Neural crest cell (in vitro differentiated cells): ENCODE results near the gene RALBP1. TPM values are rescaled to one million over a fixed set of nuclear protein-coding genes. Genes with fewer than 3 reads are reported as not detected.

Experiments used
- DNase-seq: peaks from one replicate; pipeline ENCODE4 v3.0.0; 2021; ENCODE audit warnings: low read depth, mixed read lengths, low spot score
- H3K27ac Mint-ChIP-seq: one replicate; pipeline ENCODE4 v1.8.0; 2021; ENCODE audit warnings: mild to moderate bottlenecking, mixed read lengths; ENCODE audit not compliant: unreplicated experiment
- H3K27me3 Mint-ChIP-seq: 2 replicates; pipeline ENCODE4 v1.8.0; 2021; ENCODE audit warnings: low read depth, mild to moderate bottlenecking, mixed read lengths
- H3K36me3 Mint-ChIP-seq: 2 replicates; pipeline ENCODE4 v1.8.0; 2021; ENCODE audit warnings: low read depth, mild to moderate bottlenecking, mixed read lengths
- H3K4me1 Mint-ChIP-seq: 2 replicates; pipeline ENCODE4 v1.8.0; 2021; ENCODE audit warnings: mixed read lengths
- H3K4me3 Mint-ChIP-seq: one replicate; pipeline ENCODE4 v1.8.0; 2021; ENCODE audit warnings: mild to moderate bottlenecking, mixed read lengths
- H3K9me3 Mint-ChIP-seq: 2 replicates; pipeline ENCODE4 v1.8.0; 2021; ENCODE audit warnings: mixed read lengths
- CTCF ChIP-seq: fragments of 200-600 bp; sonication (generic); conservative IDR thresholded peaks from 2 replicates; pipeline ENCODE4 v1.5.0; 2021; ENCODE audit warnings: antibody characterized with exemption, mild to moderate bottlenecking
- total RNA-seq: library from RNA; stranded (reverse); gene quantifications from 2 replicates; pipeline ENCODE4 v1.2.1, GENCODE V29; 2021

RALBP1 gene
- total RNA-seq, 1 donor from 2014 or later: 47.0 TPM

- H3K27me3 Mint-ChIP-seq: no peaks in the 10 kb centered on the region
- DNase-seq: no peak
- H3K9me3 Mint-ChIP-seq: no peaks in the 10 kb centered on the region
- H3K4me3 Mint-ChIP-seq: no peak overlapping the region
- H3K27ac Mint-ChIP-seq: no peak overlapping the region
- H3K36me3 Mint-ChIP-seq: peaks cover 7% of the 10 kb centered on the region
- TF ChIP-seq CTCF: no peak
- H3K4me1 Mint-ChIP-seq: peaks cover 7% of the 10 kb centered on the region
Measured at GRCh38 chr18:9537677-9538076, 62.4 kb downstream of the RALBP1 start.

DNA sequence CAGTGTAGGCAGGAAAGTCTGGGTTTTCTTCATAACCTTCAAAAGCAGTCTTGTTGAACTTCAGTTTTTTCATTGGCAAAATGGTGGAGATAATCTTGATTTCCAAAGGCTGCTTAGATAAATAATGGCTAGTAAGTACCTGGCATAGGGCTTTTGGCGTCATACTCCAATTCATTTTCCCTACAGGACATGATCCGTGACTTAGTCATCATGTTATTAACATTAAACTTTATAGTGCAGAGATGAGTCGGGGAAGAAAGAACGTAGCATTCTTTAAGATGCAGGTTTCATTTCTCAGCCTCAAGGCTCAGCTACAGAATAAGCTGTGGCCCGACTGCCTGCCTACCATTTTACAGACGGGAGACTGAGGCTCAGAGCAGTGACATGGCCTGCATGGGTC lies 64.0 kb downstream of the RALBP1 start:
- DNase-seq: no peak
- no peak overlapping the region for H3K27ac Mint-ChIP-seq
- H3K27me3 Mint-ChIP-seq: no peaks in the 10 kb centered on the region
- no peaks in the 10 kb centered on the region for H3K9me3 Mint-ChIP-seq
- H3K36me3 Mint-ChIP-seq: peaks cover 9% of the 10 kb centered on the region
- TF ChIP-seq CTCF: no peak
- H3K4me3 Mint-ChIP-seq: no peak overlapping the region
- H3K4me1 Mint-ChIP-seq: peaks cover 7% of the 10 kb centered on the region

- Mint-ChIP-seq H3K9me3 (no peaks in the 10 kb centered on the region), H3K4me1 (peaks cover 7% of the 10 kb centered on the region), H3K36me3 (peaks cover 12% of the 10 kb centered on the region), H3K27me3 (no peaks in the 10 kb centered on the region), H3K27ac (peak overlapping the region; percentile 52), H3K4me3 (no peak overlapping the region)
- TF ChIP-seq CTCF: no peak
- no peak for DNase-seq
Measured at GRCh38 chr18:9539938-9540337, 64.6 kb downstream of the RALBP1 start.

DNA sequence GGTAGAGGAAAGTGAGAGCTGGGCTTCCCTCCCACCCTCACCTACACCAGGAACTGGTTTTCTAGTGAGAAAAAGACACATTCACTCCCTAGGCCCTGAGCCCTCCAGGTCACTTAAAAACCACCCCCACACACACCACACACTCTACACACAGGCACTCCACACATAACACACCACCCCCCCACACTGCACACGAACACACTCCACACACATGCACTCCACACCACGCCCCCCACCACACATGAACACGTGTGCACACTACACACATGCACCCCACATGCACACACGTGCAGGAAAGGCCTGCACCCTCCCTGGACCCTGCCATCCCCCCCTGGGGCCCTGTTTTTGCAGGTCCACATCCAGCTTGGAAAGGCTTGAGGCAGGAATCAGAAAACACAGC lies 67.6 kb downstream of the RALBP1 start:
- H3K4me3 Mint-ChIP-seq: no peak overlapping the region
- H3K27me3 Mint-ChIP-seq: no peaks in the 10 kb centered on the region
- H3K36me3 Mint-ChIP-seq: peaks cover 26% of the 10 kb centered on the region
- H3K9me3 Mint-ChIP-seq: no peaks in the 10 kb centered on the region
- no peak overlapping the region for H3K27ac Mint-ChIP-seq
- no peaks in the 10 kb centered on the region for H3K4me1 Mint-ChIP-seq
- TF ChIP-seq CTCF: no peak
- no peak for DNase-seq

DNA sequence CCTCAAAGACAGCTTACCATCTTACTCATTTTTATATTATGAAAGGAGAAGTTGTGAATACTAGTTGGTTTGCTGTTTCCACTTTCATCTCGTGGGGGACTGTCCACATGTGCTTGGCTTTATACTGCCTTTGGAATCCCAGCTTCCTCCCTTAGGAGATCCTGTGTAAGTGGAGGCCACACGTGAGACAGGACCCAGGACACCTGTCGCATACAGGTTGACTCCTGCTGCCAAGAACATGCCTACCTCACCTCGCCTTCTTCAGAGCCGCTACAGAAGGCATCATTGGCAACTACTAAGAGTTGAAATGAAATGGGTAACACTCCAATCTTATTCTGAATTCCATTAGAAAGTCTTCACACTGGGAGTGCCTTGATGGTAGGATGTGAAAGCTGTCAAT lies 69.7 kb downstream of the RALBP1 start:
- DNase-seq: no peak
- no peak overlapping the region for H3K27ac Mint-ChIP-seq
- no peak overlapping the region for H3K4me3 Mint-ChIP-seq
- no peaks in the 10 kb centered on the region for H3K27me3 Mint-ChIP-seq
- H3K36me3 Mint-ChIP-seq: peaks cover 31% of the 10 kb centered on the region
- no peaks in the 10 kb centered on the region for H3K9me3 Mint-ChIP-seq
- H3K4me1 Mint-ChIP-seq: no peaks in the 10 kb centered on the region
- TF ChIP-seq CTCF: no peak

DNA sequence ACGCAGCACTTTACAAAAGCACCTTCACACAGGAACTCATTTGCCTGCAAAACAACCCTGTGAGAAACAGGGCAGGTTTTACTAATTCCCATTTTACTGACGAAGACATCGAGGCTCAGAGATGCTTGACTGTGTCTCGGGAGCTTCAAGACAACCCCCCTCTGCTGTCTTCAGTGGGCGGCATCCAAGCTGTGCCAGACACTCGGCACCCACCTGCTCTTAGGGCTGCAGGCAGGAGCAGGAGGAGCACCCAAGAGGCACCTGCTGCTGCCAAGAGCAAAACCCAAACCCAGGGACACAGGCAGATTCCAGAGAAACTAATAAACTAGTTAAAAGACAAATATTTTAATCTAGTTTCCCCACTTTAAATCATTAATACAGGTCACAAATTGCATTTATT lies 71.2 kb downstream of the RALBP1 start:
- no peaks in the 10 kb centered on the region for H3K9me3 Mint-ChIP-seq
- no peak for DNase-seq
- H3K27ac Mint-ChIP-seq: no peak overlapping the region
- no peaks in the 10 kb centered on the region for H3K4me1 Mint-ChIP-seq
- H3K27me3 Mint-ChIP-seq: no peaks in the 10 kb centered on the region
- H3K36me3 Mint-ChIP-seq: peaks cover 36% of the 10 kb centered on the region
- H3K4me3 Mint-ChIP-seq: no peak overlapping the region
- no peak for TF ChIP-seq CTCF
